ENCODE results near the gene NDUFS5. TPM values are rescaled to one million over a fixed set of nuclear protein-coding genes. Genes with fewer than 3 reads are reported as not detected.
"Not testable (repeated sequence)": the region's sequence is repeated elsewhere in the genome, so short reads cannot be mapped to it uniquely, and the experiment has no call there.

NDUFS5 gene
- polyA plus RNA-seq, 3 donors: 338 to 391 (median 365) TPM

GRCh38 chr1:39006726-39007645 lies 19.2 kb upstream of the NDUFS5 start:
- DNase-seq (ENCODE audit: low read depth in 3 of 3, low spot score in 2 of 3): no peak

DNA sequence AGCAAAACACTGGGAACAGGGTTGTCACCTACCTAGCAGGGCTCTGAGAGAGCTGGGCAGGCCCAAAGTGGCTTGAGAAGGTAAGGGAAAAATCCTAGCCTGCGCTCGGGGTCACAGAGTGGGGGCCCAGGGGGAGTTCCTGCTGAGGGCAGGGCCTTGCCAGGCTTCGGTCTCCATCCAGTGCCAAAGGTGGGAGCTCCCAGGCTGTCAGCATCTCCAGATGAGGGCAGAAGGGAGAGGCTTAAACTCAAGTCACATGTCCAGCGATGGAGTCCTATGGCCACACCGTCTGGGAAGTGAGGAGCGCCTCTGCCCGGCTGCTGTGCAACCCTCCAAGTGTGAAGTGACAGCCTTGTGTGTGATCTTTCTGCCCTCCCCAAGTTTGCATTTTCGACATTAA lies 11.2 kb upstream of the NDUFS5 start:
- not testable (repeated sequence) for DNase-seq (ENCODE audit: low read depth in 3 of 3, low spot score in 2 of 3)

GRCh38 chr1:39016604-39017171 lies 9.5 kb upstream of the NDUFS5 start:
- no peak for DNase-seq (ENCODE audit: low read depth in 3 of 3, low spot score in 2 of 3)

DNA sequence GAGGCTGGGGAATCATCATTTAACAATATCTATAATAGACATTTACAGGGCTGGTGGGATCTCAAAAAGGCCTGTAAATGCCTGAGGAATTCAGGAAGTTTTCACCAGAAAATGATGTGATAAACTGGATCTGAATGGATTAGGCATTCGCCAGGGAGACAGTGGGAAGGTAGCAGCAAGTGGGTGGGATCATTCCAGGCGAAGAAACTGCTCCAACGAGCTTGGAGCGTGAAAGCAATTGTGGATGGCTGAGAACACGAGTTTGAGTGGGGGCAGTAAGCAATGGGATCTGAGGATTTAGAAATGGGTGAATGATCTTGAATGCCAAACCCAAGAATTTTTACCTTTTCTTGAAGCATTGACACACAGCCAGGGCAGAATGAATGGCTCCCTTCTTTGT lies 8.9 kb upstream of the NDUFS5 start:
- no peak for DNase-seq (ENCODE audit: low read depth in 3 of 3, low spot score in 2 of 3)

GRCh38 chr1:39020494-39020893 lies 5.7 kb upstream of the NDUFS5 start:
- DNase-seq (ENCODE audit: low read depth in 3 of 3, low spot score in 2 of 3): not testable (repeated sequence)

DNA sequence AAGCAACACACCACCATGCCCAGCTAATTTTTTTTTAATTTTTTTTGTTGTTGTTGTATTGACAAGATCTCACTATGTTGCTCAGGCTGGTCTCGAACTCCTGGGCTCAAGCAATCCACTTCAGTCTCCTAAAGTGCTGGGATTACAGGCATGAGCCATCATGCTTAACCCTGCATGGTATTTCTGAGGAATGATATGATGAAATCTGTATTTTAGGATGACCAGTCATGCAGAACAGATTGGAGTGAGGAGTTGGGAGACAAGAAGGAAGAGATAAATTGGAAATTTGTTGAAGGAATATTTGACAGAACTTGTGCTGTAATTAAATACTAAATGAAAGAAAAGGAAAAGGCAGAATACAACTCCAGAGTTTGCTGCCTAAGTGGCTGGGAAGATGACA lies 4.7 kb upstream of the NDUFS5 start:
- no peak for DNase-seq (ENCODE audit: low read depth in 3 of 3, low spot score in 2 of 3)

GRCh38 chr1:39023140-39023539 lies 3.0 kb upstream of the NDUFS5 start:
- DNase-seq (ENCODE audit: low read depth in 3 of 3, low spot score in 2 of 3): no peak

DNA sequence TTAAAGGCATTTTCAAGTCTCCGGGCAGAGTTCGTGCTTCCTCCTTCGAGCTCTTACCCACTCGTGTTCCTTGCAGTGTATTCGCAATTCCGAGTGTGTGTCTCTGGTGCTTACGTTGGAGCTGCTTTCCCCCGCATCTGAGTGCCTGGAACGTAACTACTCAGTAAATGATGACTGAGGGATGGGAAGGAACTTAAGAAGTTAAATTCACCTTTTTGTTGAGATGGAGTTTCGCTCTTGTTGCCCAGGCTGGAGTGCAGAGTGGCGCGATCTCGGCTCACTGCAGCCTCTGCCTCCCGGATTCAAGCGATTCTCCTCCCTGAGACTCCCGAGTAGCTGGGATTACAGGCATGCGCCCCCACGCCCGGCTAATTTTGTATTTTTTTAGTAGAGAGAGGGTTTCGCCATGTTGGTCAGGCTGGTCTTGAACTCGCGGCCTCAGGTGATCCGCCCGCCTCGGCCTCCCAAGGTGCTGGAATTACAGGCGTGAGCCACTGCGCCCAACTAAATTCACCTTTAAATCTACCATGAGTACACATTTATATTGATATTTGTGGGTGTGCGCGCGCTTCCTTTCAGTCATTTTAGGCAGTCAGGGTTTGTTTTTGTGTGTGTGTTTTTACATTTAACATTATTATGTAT lies 837 bp downstream of the NDUFS5 start:
- DNase-seq (ENCODE audit: low read depth in 3 of 3, low spot score in 2 of 3): peak in 1 of 3 donors; percentile 80

- DNase-seq (ENCODE audit: low read depth in 3 of 3, low spot score in 2 of 3): no peak
These were observed 8.0 kb downstream of the NDUFS5 start for GRCh38 chr1:39034114-39034654.

DNA sequence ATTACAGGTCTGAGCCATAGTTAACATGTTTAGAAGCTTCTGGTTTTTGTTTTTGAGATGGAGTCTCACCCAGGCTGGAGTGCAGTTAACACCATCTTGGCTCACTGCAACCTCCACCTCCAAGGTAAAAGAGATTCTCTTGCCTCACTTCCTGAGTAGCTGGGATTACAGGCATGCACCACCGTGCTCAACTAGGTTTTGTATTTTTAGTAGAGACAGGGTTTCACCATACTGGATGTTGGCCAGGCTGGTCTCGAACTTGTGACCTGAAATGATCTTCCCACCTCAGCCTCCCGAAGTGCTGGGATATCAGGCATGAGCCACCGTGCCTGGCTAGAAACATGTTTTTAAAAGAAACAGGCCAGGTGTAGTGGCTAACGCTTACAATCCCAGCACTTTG lies 10.5 kb downstream of the NDUFS5 start:
- no peak for DNase-seq (ENCODE audit: low read depth in 3 of 3, low spot score in 2 of 3)

- DNase-seq (ENCODE audit: low read depth in 3 of 3, low spot score in 2 of 3): no peak
These were observed 17.4 kb downstream of the NDUFS5 start for GRCh38 chr1:39043513-39043912.

DNA sequence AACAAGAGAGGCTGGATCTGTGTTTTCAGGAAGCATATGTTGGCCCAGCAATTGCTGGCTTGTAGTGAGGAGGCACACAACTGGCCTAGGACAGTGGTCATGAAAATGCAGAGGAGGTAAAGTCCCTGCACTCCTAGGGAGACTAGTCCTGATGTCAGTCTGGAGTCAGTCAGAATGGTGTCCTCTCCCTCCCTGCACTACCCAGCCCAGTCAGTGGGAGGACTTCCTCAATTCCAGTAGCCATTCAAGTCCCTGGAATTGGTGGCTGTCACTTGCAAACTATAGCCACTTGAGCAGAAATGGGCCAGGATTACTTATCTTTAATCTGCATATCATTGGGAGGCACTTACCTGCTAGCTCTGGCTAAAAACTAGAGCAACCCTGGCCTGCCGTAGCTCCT lies 18.6 kb downstream of the NDUFS5 start:
- no peak for DNase-seq (ENCODE audit: low read depth in 3 of 3, low spot score in 2 of 3)

GRCh38 chr1:39045231-39045630 lies 19.1 kb downstream of the NDUFS5 start:
- no peak for DNase-seq (ENCODE audit: low read depth in 3 of 3, low spot score in 2 of 3)

- no peak for DNase-seq (ENCODE audit: low read depth in 3 of 3, low spot score in 2 of 3)
These were observed 20.6 kb downstream of the NDUFS5 start for GRCh38 chr1:39046613-39047210.

- DNase-seq (ENCODE audit: low read depth in 3 of 3, low spot score in 2 of 3): no peak
These were observed 21.5 kb downstream of the NDUFS5 start for GRCh38 chr1:39047374-39048229.

- DNase-seq (ENCODE audit: low read depth in 3 of 3, low spot score in 2 of 3): no peak
These were observed 22.7 kb downstream of the NDUFS5 start for GRCh38 chr1:39048745-39049370.

DNA sequence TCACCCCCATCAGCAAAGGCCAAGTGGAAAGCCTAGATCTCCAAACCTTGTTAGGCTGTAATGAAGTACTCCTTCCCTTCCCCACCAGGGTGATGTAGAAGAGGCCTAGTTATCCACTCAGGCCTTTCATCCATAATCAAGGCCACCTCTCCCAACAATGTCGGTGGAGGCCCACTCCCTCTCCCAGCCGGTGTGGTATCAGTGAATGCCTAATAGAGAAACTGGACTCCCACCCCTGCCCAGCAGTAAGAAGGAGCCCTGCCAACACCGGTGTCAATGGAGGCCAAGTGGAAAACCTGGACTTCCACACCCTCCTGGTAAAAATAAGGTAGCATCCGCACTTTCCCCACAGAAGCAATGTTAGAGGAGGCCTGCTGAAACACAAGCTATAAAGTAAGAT lies 23.9 kb downstream of the NDUFS5 start:
- no peak for DNase-seq (ENCODE audit: low read depth in 3 of 3, low spot score in 2 of 3)

- DNase-seq (ENCODE audit: low read depth in 3 of 3, low spot score in 2 of 3): not testable (repeated sequence)
These were observed 25.2 kb downstream of the NDUFS5 start for GRCh38 chr1:39051193-39051850.

DNA sequence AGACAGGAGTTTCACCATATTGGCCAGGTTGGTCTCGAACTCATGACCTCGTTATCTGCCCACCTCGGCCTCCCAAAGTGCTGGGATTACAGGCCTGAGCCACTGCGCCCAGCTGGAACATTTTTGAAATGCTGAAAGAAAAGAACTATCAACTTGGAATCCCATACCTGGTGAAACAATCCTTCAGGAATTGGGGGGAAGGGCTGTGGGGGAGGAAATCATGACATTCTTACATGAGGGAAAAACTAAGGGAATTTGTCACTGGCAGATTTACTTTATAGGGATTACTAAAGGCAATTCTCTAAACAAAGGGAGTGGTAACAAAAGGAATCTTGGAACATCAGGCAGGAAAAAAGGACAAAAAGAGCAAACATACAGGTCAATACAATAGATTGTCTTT lies 25.8 kb downstream of the NDUFS5 start:
- no peak for DNase-seq (ENCODE audit: low read depth in 3 of 3, low spot score in 2 of 3)
